GM21528 (cell line): ENCODE measurements around the gene TEDC1.

Experiments
- ATAC-seq: cut with Tn5 transposase; IDR thresholded peaks from one replicate; pipeline ENCODE4 v1.9.1; 2021; ENCODE audit warnings: mild to moderate bottlenecking, moderate library complexity; ENCODE audit not compliant: unreplicated experiment, low FRiP score

The TEDC1 gene

DNA sequence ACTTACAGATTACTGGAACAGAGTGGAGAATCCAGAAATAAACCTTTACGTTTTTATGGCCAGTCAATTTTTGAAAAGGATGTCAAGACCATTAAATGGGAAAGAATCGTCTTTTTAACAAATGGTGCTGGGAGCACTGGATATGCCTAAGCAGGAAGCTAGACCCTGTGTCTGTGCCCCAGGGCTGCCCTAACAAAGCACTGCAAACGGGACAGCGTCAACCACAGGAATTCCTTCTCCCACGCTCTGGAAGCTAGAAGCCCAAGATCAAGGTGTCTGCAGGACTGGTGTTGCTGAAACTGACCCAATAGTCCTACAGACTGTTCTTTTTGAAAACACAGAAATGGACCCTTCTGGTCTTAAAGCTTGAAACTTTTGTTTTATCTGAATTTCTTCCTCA, 26.1 kb downstream of the TEDC1 start:
- ATAC-seq, result no peak

DNA sequence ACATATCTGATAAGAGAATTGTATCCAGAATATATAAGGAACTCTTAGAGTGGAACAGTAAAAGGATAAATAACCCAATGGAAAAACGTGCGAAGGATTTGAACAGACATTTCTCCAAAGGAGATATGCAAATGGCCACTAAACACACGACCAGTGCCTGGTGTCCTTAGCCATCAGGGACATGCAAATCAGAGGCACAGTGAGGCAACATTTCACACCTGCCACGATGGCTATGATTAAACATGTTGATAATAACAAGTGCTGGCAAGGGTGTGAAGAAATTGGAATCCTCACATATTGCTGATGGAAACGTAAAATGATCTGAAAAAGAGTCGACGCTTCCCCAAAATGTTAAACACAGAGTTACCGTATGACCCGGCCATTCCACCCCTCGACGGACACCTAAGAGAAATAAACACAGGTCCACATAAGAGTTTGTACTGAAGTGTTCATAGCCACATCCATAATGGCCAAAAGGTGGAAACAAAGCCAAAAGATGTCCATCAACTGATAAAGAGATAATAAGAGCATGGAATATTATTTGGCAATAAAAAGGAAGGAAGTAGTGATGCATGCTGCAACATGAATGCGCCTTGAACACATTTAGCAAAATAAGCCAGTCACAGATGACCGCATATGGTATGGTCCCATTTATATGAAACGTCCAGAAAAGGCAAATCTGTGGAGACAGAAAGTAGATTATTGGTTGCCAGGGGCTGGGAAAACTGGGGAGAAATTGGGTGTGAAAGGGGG, 29.1 kb downstream of the TEDC1 start:
- ATAC-seq, result no peak

DNA sequence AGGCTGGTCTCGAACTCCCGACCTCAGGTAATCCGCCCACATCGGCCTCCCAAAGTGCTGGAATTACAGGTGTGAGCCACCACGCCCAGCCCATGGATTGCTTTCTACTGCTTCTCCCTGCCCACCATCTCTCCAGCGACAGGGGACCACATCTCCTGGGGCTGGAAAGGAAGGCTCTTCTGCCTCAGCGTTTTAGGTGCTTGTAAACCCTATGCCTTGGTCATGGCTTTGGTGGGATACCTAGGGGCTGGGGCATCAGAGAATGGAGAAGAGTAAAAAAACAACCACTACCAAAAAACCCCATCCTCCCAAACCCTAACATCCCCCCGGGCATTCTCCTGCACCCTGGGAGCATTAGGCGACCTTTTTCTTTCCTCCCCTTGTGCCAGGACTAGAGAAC, 34.3 kb downstream of the TEDC1 start:
- ATAC-seq, result no peak

DNA sequence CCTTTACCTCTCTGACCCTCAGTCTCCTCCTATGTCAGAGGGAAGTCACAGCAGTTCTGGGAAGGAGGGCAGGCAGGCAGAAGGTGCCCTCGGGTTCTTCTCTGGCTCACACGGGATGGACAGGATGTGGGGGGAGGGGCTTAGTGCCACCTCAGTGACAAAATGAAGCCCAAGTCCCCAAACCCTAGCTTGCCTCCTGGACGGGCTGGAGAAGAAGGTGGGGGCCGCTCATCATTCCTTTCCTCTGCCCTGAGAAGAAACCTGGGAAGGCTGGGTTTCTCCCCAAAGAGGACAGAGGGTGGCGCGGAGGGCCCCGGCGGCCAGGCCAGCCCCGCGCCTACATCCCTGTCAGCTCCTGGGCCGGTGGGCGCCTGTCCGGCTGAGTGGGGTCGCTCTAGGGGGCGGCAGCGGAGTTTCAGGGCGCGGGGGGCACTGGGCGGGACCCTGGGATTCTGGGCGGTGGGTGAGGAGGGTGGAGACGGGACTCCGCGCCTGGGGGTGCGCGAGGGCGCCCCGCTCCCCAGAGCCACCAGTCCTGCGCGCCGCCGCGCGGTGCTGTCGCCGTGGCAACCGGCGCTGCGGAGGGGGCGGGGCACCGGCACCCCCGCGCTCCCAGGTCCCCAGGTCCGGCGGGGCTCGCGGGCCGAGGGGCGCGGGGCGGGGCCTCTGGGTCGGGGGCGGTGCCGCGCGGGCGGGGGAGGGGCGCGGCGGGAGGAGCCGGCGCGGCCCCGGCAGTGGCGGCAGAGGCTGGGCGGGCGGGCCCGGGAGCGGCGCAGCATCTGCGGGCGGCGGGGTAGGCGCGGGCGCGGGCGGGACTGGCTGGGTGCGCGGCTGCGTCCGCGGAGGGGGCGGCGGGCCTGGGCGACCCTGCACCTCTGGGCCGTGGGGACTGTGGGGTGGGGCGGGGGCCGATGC, 35.1 kb downstream of the TEDC1 start, which contains the start of gene TMEM121:
Gene TMEM121 (plus strand): TSS at position 723 of the 915 bp plus-strand sequence. CDS start 2,252 bp downstream, outside the sequence.
- ATAC-seq, result no peak

DNA sequence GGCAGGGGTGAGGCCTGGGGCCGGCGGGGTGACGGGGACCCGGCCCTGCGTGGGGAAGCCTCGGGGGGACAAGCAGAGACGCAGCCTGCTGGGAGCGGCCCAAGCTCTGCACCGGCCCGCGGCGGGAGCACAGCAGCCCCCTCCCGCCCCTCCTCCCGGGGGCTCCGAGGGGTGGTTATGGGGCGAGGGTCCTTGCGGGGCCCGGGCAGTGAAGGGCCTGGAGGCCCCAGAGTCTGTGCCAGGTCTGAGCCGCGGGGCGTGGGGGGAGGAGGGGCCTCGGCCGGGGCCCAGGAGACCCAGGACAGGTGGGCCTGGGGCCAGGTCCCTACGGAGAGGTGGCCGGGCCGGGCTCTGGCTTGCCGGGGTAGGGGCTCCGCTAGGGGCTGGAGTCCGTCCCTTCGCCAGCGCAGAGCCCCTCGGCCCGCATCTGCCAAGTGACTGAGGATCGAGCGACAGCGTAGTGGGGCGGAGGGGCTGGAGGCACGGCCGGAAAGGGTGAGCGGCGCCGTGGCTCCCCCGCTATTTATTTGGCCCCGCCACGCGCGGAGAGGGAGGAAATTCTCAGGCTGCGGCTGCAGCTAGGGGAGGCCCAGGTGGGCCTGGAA, 35.8 kb downstream of the TEDC1 start:
- no peak for ATAC-seq

DNA sequence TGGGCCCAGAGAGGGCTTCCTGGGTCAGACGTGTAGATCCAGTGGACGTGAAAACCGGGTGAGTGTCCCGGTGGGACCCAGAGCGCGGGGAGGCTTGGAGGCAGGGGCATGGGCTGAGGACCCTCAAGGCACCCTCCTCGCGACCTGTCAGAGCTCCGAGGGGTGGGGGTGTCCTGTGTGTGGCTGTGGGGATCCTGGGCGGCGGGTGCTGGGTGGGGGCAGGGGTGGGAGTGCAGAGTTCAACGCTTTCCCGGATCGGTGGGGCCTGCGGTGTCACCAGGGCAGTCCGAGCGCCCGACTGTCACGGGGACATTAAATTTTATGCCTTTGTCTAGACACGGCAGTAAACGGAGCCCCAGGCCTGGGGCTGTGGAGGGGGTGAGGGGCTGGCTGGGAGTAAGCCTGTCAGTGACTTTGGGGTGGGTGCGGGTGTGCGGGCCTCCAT, 36.4 kb downstream of the TEDC1 start:
- no peak for ATAC-seq

DNA sequence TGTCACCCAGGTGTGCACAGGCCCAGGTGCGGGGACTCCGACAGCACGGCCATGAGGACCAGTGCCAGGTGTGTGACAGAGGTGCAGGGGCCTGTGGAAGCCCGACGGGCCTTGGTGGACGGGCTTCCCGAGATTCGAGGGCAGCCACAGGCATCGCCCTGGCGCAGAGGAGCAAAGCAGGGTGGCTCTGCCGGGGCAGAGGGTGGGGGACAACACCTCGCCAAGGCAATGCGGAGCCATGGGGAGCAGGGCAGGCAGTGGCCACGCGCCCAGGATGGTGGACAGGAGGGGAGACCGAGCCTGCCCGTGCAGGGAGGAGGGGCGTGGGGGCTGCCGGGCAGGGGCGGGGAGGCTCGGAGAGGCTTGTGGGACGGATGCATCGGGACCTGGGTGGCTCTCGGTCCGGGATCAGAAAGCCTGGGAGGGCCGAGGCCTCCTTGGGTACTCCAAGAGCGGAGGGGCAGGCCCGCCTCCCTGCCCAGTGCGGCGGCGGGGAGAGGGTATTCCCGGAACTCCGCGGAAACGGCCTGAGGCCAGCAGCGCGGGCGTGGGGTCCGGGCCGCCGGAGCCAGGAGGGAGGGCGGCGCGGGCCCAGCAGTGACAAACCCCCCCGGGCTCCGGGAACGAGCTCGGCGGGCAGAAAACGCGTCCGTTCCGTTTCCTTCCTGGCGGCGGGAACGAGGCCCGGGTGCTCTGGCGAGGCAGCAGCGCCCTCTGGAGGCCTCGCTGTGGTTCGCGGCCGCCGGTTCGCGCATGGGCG, 37.0 kb downstream of the TEDC1 start:
- no peak for ATAC-seq

DNA sequence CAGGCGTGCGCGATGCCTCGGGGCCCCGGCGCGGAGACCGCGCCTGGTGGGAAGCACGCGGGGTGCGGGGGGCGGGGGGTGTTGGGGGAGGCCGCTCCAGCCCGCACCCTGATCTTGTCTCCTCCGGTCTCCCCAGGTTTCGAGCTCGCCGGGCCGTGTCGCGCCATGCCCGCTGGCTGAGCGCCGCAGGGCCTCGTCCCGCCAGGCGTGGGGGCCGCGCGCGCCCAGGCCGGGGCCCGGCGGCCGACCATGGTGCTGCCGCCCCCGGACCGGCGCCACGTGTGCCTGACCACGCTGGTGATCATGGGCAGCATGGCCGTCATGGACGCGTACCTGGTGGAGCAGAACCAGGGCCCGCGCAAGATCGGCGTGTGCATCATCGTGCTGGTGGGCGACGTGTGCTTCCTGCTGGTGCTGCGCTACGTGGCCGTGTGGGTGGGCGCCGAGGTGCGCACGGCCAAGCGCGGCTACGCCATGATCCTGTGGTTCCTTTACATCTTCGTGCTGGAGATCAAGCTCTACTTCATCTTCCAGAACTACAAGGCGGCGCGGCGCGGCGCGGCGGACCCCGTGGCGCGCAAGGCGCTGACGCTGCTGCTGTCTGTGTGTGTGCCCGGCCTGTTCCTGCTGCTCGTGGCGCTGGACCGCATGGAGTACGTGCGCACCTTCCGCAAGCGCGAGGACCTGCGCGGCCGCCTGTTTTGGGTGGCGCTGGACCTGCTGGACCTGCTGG, 37.7 kb downstream of the TEDC1 start:
- no peak for ATAC-seq

DNA sequence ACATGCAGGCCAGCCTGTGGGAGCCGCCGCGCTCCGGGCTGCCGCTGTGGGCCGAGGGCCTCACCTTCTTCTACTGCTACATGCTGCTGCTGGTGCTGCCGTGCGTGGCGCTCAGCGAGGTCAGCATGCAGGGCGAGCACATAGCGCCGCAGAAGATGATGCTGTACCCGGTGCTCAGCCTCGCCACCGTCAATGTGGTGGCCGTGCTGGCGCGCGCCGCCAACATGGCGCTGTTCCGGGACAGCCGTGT, 38.2 kb downstream of the TEDC1 start:
- no peak for ATAC-seq

DNA sequence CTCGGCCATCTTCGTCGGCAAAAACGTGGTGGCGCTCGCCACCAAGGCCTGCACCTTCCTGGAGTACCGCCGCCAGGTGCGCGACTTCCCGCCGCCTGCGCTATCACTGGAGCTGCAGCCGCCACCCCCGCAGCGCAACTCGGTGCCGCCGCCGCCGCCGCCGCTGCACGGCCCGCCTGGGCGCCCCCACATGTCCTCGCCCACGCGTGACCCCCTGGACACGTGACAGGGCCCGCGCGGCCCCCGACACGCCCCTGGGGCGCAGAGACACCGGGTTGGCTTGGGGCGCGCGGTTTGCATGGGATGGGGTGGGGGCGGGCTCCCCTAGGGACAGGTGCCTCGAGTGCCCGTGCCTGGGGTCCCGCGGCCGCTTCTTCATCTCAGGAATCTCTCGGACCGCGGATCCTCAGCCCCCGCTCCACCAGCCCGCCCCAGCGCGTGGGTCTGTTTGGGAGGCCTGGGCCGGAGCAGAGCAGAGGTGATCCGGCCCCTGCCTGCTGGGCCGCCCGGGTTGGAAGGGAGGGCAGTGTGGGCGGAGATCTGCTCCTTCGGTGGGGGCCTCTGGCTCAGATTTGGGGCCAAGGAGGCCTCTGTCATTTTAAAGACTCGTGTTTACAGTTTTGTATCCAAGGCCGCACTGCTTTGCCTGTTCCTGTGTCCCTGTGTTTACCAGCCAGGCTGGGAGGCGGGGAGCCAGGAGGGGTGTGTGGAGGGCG, 38.7 kb downstream of the TEDC1 start:
- no peak for ATAC-seq

DNA sequence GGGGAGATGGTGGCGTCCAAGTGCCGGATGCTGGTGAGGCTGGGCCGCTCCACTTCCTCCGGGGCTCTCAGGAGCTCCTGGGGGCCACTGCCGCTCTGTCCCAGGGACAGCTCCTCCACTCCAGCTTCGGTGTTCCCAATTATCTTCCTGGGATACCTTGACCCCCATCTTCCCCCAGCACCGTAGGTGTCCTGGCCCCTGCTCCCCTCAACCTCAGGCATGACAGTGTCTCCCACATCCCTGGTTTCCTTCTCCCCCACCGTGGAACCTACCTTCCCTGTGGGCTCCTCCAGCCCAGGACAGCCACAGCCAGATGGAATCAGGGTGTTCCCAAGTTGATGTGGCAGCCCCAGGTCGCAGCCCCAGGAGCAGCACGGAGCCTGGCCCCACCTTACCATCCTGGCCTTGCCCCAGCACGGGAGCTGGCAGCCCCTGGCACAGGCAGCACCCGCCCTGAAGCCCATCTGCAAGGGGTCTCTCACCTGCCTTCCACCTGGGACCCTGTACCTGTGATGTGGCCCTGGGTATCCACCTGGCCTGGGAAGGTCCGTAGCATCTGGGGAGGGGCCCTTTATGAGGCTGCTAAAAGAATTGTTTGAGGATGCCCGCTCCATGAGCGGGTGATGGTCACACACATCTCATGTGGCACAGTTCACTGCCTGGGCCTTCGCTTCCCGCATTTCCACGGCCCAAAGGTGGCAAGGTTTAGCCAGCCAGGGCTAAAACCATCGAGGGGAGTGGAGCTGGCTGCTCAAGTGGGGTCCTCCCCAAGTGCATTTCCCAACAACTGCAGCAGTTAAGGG, 39.4 kb downstream of the TEDC1 start:
- ATAC-seq, result no peak

DNA sequence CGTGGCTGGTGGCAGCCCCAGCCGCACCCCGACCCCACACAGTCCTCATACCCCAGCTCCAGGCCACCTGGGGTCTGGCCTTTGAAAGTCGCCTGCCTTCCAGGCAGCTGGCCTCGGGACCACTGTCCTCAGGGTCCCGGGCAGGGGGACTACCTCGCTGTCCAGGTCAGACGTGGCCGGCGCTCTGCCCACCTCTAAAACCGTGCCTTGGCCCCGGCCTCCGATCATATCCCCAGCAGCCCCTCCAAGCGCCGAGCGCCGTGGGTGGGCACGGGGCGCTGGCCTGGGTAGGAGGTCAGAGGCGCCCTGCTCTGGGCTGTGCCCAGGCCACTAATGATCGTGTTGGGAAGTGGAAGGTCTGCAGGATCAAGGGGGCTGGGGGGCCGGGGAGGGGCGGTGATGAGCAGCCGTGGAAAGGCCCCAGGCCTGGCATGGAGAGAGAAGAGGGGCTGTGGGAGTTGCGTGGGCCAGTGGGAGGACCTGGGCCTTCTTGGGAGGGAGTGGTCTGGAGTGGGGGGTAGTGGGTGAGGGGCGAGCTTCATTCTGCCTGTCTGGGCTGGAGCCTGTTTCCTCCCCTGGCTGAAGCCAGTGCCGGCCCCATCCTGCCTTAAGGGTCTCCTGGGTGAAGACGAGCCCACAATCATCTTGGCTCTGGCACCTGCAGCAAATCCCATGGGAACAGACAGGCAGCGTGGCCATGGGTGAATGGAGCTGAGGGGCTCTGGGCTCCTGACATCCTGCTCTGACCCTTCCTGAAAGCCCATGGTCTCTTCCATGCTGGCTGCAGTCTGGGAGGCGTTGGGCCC, 40.2 kb downstream of the TEDC1 start:
- no peak for ATAC-seq

DNA sequence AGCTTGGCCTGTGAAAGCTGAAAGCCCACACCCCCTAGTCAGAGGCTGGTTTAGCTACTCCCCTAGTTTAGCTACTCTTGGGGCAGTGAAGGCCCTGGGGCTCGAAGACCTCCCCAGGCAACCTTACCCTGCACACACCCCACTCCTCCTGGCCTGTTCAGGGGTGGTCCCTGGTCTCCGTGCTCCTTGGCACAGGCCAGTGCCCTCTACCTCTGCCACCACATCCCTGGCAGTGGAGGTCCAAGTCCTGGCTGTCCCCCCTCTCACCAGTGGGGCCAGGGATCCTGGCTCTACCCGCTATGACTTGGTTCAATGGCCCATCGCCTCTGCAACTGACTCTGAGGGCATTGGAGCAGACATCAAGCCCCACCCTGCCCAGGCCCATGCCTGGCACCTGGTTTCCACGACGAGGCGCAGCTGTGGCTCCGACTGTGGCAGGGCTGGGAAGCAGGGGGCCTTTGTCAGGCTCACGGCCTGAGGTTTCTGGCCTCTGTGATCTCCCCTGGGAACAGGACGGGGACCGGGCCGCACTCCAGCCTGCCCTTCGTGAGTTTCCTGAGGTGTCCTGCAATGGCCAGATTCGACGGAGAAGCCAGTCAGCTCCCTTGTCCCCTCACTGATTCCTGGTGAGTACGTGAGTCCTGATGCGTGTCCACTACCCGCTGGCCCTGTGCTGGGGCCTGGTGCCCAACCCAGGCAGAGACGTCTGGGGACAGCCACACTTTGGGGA, 41.0 kb downstream of the TEDC1 start:
- ATAC-seq, result no peak

DNA sequence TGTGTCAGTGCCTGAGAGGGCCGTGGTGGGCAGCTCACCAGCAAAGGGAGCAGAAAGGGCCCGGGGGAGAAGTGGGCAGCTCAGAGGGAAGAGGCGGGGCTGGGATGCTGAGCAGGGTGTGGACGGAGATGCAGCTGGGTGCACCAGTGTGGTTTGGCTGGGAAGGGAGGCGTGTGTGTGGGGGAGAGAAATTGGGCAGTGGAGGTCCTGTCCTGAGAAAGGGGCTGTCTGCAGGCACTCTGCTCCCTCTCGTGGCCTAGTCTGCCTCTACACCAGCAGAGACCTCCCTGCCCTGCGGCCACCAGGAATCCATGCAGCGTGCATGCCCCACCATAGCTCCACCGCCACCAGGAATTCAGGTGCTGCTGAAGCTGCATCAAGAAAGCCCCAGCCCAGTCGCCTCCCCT, 41.7 kb downstream of the TEDC1 start:
- ATAC-seq, result no peak

DNA sequence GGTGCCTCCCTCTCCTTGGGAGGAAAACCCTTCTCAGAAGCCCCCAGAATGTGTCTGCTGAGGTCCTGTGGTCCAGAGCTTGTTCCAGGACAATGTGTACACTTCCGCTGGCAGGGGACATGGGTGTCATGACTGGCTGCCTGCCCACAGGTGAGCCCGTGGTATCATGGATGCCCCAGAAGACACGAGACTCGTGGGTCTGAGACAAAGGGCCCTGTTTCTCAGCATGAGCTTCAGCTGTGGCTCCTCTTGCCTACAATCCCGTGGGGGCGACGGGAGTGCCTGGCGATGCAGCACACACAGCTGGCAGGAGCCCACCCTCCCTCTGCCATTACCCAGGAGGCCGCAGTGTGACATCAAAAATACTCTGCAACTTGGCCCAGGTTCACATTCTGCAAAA, 42.3 kb downstream of the TEDC1 start:
- ATAC-seq, result no peak

DNA sequence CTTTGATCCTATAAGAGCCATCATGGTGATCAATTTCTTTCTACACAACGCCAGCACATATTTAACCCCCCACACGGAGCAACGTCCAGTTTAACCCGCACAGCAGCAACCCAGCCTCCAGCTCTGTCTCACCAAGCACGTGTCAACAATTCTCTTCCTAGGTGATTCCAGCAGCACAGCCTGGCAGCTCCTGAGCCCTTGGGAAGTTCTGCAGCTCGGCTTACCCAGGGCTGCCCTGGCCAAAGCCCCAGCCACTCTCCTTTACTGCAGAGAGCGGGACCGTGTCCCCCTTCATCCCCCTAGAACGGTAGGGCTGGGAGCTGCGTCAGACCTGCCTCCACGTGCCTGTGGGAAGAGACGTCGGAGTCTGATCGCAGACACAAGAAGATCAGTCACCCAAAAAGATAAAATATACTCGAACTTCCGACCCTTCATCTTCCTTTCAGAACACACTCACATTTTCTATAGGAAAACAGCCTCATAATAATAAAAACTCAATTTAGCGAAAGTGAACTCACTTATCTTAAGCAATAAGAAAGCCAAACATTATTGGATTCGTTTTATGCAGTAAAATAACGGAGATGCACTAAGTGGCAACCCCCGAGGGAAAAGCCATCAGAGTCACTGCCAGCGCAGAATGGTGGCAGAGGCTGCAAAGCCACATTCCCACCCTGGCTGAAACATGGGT, 42.9 kb downstream of the TEDC1 start:
- ATAC-seq, result no peak

DNA sequence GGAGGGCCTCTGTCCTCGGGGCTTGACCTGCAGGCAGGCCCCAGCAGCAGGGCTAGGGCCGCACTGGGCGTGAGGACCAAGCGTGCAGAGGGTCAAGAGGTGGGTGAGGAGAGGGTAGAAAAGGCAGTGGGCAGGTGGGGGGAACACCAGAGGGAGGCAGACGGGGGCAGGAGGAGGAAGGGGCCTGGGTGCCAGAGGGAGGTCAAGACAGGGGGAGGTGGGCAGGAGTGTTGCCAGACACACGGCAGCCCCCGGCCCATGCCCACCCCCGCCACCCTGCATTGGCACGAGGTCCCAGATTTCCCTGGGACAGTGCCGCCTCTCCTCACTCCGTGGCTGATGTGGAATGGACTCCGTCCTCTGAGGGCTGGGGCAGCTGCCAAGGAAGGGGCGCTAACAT, 43.5 kb downstream of the TEDC1 start:
- ATAC-seq, result no peak
